ENCODE data around the gene CCR7. TPM values are rescaled to one million over a fixed set of nuclear protein-coding genes. Genes with fewer than 3 reads are reported as not detected.

CCR7 gene
- total and polyA plus RNA-seq, 4 experiments from 2014 or later: 268 to 502 (median 353) TPM

DNA sequence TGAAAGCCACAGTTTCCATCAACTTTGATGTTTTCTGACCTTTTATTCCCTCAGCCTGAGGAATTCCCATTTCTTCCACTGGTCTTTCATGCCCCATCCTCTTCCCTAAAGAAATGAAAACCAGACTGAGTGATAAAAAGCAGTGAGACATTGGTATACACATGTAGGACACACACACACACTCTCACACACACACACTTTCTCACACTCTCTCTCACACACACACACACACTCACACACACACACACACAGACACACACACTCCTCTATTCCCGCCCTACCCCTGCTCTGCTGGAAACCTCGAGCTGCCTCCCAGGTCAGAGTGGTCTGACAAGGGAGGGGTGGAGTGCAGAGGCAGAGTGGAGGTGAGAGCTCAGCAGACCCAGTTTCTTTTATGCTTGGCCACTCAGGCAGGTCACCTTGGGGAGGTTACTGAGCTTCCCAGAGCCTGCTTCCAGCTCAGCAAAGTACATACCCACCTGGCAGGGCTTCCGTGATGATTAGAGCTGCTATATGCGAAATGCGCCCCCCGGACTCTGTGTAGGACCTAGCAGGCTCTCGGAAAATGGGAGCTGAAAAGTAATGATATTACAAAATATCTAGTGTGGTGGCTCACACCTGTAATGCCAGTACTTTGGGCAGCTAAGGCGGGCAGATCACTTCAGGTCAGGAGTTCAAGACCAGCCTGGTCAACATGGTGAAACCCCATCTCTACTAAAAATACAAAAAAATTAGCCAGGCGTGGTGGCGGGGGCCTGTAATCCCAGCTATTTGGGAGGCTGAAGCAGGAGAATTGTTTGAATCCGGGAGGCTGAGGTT, 30.7 kb downstream of the CCR7 start:
- Histone ChIP-seq H3K27ac (ENCODE audit: low read depth, low read length) (peak overlapping the region; percentile 47), H3K4me3 (ENCODE audit: low read length in 2 of 2) (peak overlapping the region in 1 of 2 donors; percentile 50), H3K9me3 (ENCODE audit: control insufficient read depth in 1 of 2, low read length in 2 of 2) (no peaks in the 10 kb centered on the region), H3K4me1 (ENCODE audit: insufficient read depth, low read length) (peaks cover 90% of the 10 kb centered on the region), H3K36me3 (ENCODE audit: insufficient read depth, low read length) (no peaks in the 10 kb centered on the region), H3K27me3 (ENCODE audit: insufficient read depth, low read length) (no peaks in the 10 kb centered on the region)
- DNase-seq: no peak
- peaks cover 0 to 7% (median 3%) of the 10 kb centered on the region in 8 donors for H3K9me3 Mint-ChIP-seq
- peaks cover 64 to 97% (median 79%) of the 10 kb centered on the region in 4 donors for H3K4me1 Mint-ChIP-seq
- CTCF ChIA-PET (ENCODE audit: partially characterized antibody): interaction anchor here (0.7 to 19.9 kb wide), 29 partner anchors 8 to 232 kb away, joined by 3 to 512 read pairs (median 7); partner anchors contain the start of genes CCR7, IGFBP4 and TOP2A
- H3K27ac Mint-ChIP-seq: peak overlapping the region; percentile 93 to 100 (median 98)
- peaks cover 0 to 4% of the 10 kb centered on the region in 2 donors for H3K36me3 Mint-ChIP-seq
- peak overlapping the region in 1 of 8 donors; percentile 32 for H3K4me3 Mint-ChIP-seq
- POLR2A ChIA-PET (ENCODE audit: partially characterized antibody): interaction anchor here (0.7 to 24.9 kb wide), 17 partner anchors 12 to 220 kb away, joined by 3 to 1088 read pairs (median 15); partner anchors contain the start of genes CCR7, IGFBP4 and TOP2A
- intact Hi-C loops (cut with micrococcal nuclease): loop anchor here (5.0 to 10.0 kb wide), 2 partner anchors 232 to 330 kb away; no protein-coding TSS in a partner anchor
- peaks cover 0 to 2% of the 10 kb centered on the region in 2 donors for H3K27me3 Mint-ChIP-seq

DNA sequence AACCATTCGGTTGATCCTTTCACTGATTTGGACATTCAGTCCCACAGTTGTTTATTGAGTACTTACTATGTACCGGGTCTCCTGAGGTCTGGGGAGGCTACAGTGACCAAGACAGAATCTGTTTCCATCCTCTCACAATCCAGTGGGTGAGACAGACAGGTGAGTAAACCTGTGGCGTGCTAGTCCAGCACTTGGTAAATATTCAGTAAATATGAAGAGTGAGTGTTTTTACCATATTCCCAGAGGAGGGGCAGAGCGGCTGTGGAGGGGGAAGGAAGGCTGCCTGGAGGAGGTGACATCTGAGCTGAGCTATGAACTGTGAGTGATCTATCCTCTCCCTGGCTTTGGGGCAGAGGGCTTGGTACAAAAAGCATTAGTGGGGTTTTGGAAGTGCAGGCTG, 31.4 kb downstream of the CCR7 start:
- intact Hi-C loops (cut with micrococcal nuclease): loop anchor here (1.0 to 10.0 kb wide), 11 partner anchors 7 to 329 kb away; partner anchors contain the start of genes IGFBP4 and TOP2A
- Mint-ChIP-seq H3K27ac (peak overlapping the region; percentile 93 to 100 (median 98)), H3K9me3 (peaks cover 0 to 7% (median 3%) of the 10 kb centered on the region in 8 donors), H3K36me3 (peaks cover 0 to 4% of the 10 kb centered on the region in 2 donors), H3K27me3 (peaks cover 0 to 2% of the 10 kb centered on the region in 2 donors), H3K4me1 (peaks cover 61 to 94% (median 76%) of the 10 kb centered on the region in 4 donors), H3K4me3 (peak overlapping the region in 7 of 8 donors; percentile 70 to 95 (median 80))
- peaks cover 90% of the 10 kb centered on the region for H3K4me1 ChIP-seq (ENCODE audit: insufficient read depth, low read length)
- peak overlapping the region; percentile 47 for H3K27ac ChIP-seq (ENCODE audit: low read depth, low read length)
- no peak for DNase-seq
- CTCF ChIA-PET (ENCODE audit: partially characterized antibody): interaction anchor here (0.6 to 19.9 kb wide), 39 partner anchors 9 to 236 kb away, joined by 3 to 512 read pairs (median 6); partner anchors contain the start of genes CCR7, IGFBP4 and TOP2A
- no peaks in the 10 kb centered on the region for H3K9me3 ChIP-seq (ENCODE audit: control insufficient read depth in 1 of 2, low read length in 2 of 2)
- no peaks in the 10 kb centered on the region for H3K36me3 ChIP-seq (ENCODE audit: insufficient read depth, low read length)
- peak overlapping the region in 1 of 2 donors; percentile 50 for H3K4me3 ChIP-seq (ENCODE audit: low read length in 2 of 2)
- POLR2A ChIA-PET (ENCODE audit: partially characterized antibody): interaction anchor here (0.7 to 24.9 kb wide), 30 partner anchors 11 to 394 kb away, joined by 3 to 1088 read pairs (median 8); partner anchors contain the start of genes CASC3, CCR7, GJD3 and IGFBP4
- H3K27me3 ChIP-seq (ENCODE audit: insufficient read depth, low read length): no peaks in the 10 kb centered on the region

DNA sequence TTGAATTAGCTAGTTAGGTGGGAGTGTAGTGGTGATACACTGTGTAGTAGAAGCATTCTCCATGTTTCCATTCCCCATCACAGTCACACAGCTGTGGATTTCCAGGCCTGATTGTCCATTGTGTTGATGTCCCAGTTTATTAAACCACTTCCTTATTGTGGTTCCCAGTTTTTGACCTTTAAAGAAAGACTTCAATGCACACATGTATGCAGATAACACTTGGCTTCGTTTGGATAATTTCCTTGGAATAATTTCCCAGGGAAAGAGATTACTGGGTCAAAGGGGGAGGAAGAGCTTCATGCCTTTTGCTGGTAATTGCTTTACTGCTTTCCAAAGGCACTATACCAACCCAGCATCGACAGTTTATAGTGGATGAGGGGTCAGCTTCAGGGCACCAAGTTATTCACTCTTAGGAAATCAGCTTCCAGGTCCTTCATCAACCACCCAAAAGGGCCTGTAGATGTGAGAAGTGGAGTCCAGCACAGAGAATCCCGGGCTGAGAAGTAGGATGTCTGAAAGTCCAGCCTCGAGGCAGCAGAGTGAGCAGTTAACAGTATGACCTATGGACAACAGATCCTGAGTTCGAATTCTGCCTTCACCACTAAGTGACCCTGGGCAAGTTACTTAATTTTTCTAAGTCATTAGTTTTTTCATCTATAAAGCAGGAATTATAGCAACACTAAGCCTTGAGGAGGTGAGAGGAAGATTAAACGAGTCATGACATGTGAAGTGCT, 32.6 kb downstream of the CCR7 start:
- POLR2A ChIA-PET (ENCODE audit: partially characterized antibody): interaction anchor here (0.6 to 24.9 kb wide), 37 partner anchors 10 to 392 kb away, joined by 3 to 1088 read pairs (median 6); partner anchors contain the start of genes CASC3, CCR7, GJD3 and IGFBP4
- Histone ChIP-seq H3K9me3 (ENCODE audit: control insufficient read depth in 1 of 2, low read length in 2 of 2) (no peaks in the 10 kb centered on the region), H3K27me3 (ENCODE audit: insufficient read depth, low read length) (no peaks in the 10 kb centered on the region), H3K4me3 (ENCODE audit: low read length in 2 of 2) (no peak overlapping the region), H3K27ac (ENCODE audit: low read depth, low read length) (no peak overlapping the region), H3K36me3 (ENCODE audit: insufficient read depth, low read length) (no peaks in the 10 kb centered on the region), H3K4me1 (ENCODE audit: insufficient read depth, low read length) (peaks cover 90% of the 10 kb centered on the region)
- peak overlapping the region; percentile 82 to 100 (median 98) for H3K27ac Mint-ChIP-seq
- intact Hi-C loops (cut with micrococcal nuclease): loop anchor here (1.0 to 10.0 kb wide), 11 partner anchors 9 to 328 kb away; partner anchors contain the start of genes IGFBP4 and TOP2A
- H3K4me1 Mint-ChIP-seq: peaks cover 66 to 96% (median 77%) of the 10 kb centered on the region in 4 donors
- H3K9me3 Mint-ChIP-seq: peaks cover 0 to 7% (median 3%) of the 10 kb centered on the region in 8 donors
- CTCF ChIA-PET (ENCODE audit: partially characterized antibody): interaction anchor here (0.7 to 19.9 kb wide), 43 partner anchors 8 to 235 kb away, joined by 3 to 512 read pairs (median 6); partner anchors contain the start of genes CCR7, IGFBP4 and TOP2A
- peak overlapping the region in 4 of 8 donors; percentile 5 to 80 (median 73) for H3K4me3 Mint-ChIP-seq
- no peak for DNase-seq
- H3K27me3 Mint-ChIP-seq: peaks cover 0 to 2% of the 10 kb centered on the region in 2 donors
- peaks cover 0 to 4% of the 10 kb centered on the region in 2 donors for H3K36me3 Mint-ChIP-seq

DNA sequence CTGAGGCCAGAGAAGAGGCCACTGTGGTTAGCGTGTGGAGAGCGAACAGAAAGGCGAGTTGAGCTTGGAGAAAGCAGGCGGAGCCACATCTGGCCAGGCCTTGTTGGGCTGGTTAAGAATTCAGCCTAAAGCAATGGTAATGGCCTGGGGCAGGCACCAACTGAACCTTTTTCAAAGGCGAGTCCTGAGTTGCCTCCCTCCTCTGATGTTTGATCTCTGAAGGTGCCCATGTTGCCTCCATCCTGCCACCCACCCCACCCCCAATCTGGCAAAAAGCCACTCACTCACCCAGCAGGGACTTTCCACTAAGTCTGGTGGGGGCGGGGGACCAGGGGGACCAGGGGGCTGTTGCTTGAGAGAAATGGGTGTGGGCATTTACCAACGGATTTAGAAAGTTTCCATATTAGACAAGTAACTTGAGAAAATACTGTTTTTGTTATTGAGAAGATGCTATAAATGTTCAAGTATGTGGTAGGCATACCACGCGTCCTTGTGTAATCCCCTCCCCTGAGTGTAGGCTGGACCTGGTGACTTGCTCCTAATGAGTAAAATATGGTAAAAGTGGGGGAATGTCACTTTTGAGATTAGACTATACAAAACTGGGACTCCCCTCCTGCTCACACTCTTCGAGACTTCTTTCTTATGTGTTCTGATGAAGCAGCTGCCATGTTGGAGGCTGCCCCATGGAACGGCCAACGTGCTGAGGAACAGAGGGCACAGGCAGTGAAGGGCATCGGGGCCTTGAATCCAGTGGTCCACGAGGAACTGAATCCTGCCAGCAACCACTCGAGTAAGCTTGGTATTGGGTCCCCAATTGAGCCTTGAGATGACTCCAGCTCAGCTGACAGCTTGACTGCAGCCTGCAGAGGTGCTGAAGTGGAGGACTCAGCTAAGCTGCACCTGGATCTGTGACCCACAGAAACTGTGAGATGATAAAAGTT, 34.0 kb downstream of the CCR7 start:
- peak overlapping the region in 7 of 8 donors; percentile 27 to 75 (median 37) for H3K4me3 Mint-ChIP-seq
- peaks cover 0 to 4% of the 10 kb centered on the region in 2 donors for H3K36me3 Mint-ChIP-seq
- peak; percentile 53 to 85 (median 58) for DNase-seq
- ChIA-PET POLR2A (ENCODE audit: partially characterized antibody) (interaction anchor here (1.2 to 24.9 kb wide), 15 partner anchors 12 to 173 kb away, joined by 3 to 1088 read pairs (median 24); partner anchors contain the start of genes CCR7, GJD3, IGFBP4 and TOP2A), CTCF (ENCODE audit: partially characterized antibody) (interaction anchor here (0.7 to 19.9 kb wide), 26 partner anchors 9 to 235 kb away, joined by 3 to 512 read pairs (median 13); partner anchors contain the start of genes CCR7, IGFBP4 and TOP2A)
- Histone ChIP-seq H3K27me3 (ENCODE audit: insufficient read depth, low read length) (no peaks in the 10 kb centered on the region), H3K4me1 (ENCODE audit: insufficient read depth, low read length) (peaks cover 77% of the 10 kb centered on the region), H3K36me3 (ENCODE audit: insufficient read depth, low read length) (no peaks in the 10 kb centered on the region), H3K27ac (ENCODE audit: low read depth, low read length) (no peak overlapping the region), H3K9me3 (ENCODE audit: control insufficient read depth in 1 of 2, low read length in 2 of 2) (no peaks in the 10 kb centered on the region), H3K4me3 (ENCODE audit: low read length in 2 of 2) (no peak overlapping the region)
- intact Hi-C loops (cut with micrococcal nuclease): loop anchor here (5.0 to 10.0 kb wide), 2 partner anchors 229 to 327 kb away; no protein-coding TSS in a partner anchor
- peaks cover 0 to 11% (median 3%) of the 10 kb centered on the region in 8 donors for H3K9me3 Mint-ChIP-seq
- H3K27ac Mint-ChIP-seq: peak overlapping the region; percentile 78 to 100 (median 84)
- H3K27me3 Mint-ChIP-seq: peaks cover 0 to 2% of the 10 kb centered on the region in 2 donors
- H3K4me1 Mint-ChIP-seq: peaks cover 57 to 82% (median 65%) of the 10 kb centered on the region in 4 donors

DNA sequence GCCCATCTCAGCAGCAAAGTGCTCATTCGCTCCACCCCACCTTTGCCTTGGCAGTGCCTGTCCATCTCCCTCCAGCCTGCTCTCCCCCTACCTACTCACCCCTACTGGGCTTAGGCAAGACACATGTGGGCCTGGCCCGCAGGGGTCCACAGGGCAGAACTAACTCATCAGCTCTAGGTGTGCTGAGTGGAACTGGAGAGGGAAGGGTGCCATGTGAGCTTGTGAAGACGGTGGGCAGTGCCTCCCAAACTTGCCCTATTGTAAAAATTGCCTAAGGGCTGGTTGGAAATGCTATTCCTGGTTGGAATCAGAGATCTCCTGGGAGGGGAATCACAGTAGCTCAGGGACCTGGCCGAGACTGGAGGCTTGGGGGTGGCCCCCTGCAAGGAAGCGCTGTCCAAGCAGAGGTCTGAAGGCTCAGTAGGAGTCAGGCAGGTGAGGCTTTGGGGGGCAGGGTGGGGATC, 34.7 kb downstream of the CCR7 start:
- peak overlapping the region in 6 of 8 donors; percentile 8 to 75 (median 36) for H3K4me3 Mint-ChIP-seq
- ChIA-PET POLR2A (ENCODE audit: partially characterized antibody) (interaction anchor here (1.2 to 24.9 kb wide), 7 partner anchors 11 to 112 kb away, joined by 3 to 1088 read pairs (median 75); partner anchors contain the start of genes CCR7, IGFBP4 and TOP2A), CTCF (ENCODE audit: partially characterized antibody) (interaction anchor here (1.0 to 19.9 kb wide), 10 partner anchors 11 to 231 kb away, joined by 3 to 512 read pairs (median 52); partner anchors contain the start of genes CCR7 and IGFBP4)
- no peaks in the 10 kb centered on the region for H3K27me3 ChIP-seq (ENCODE audit: insufficient read depth, low read length)
- no peaks in the 10 kb centered on the region for H3K36me3 ChIP-seq (ENCODE audit: insufficient read depth, low read length)
- H3K27me3 Mint-ChIP-seq: peaks cover 0 to 2% of the 10 kb centered on the region in 2 donors
- H3K4me3 ChIP-seq (ENCODE audit: low read length in 2 of 2): no peak overlapping the region
- no peak overlapping the region for H3K27ac ChIP-seq (ENCODE audit: low read depth, low read length)
- peaks cover 71% of the 10 kb centered on the region for H3K4me1 ChIP-seq (ENCODE audit: insufficient read depth, low read length)
- intact Hi-C loops (cut with micrococcal nuclease): loop anchor here (5.0 to 10.0 kb wide), 2 partner anchors 228 to 326 kb away; no protein-coding TSS in a partner anchor
- DNase-seq: no peak
- H3K36me3 Mint-ChIP-seq: peaks cover 0 to 4% of the 10 kb centered on the region in 2 donors
- peaks cover 52 to 75% (median 59%) of the 10 kb centered on the region in 4 donors for H3K4me1 Mint-ChIP-seq
- peak overlapping the region; percentile 78 to 100 (median 84) for H3K27ac Mint-ChIP-seq
- peaks cover 0 to 14% (median 4%) of the 10 kb centered on the region in 8 donors for H3K9me3 Mint-ChIP-seq
- peaks cover 0 to 1% of the 10 kb centered on the region in 2 donors for H3K9me3 ChIP-seq (ENCODE audit: control insufficient read depth in 1 of 2, low read length in 2 of 2)

Measured in CD4-positive, alpha-beta memory T cell (primary cell).